ENCODE measurements around the gene LZTR1. TPM values are rescaled to one million over a fixed set of nuclear protein-coding genes. Genes with fewer than 3 reads are reported as not detected.

The LZTR1 gene
- 95.2 TPM for total RNA-seq

GRCh38 chr22:20981787-20982562, at the start of gene LZTR1:
Gene LZTR1, plus strand, starts transcription at chr22:20982297. Its CDS starts 75 bp downstream, at chr22:20982372.

GRCh38 chr22:20966883-20967696, 15.0 kb upstream of the LZTR1 start, which contains the start of gene AIFM3:
Gene AIFM3, plus strand, starts transcription at chr22:20967255. Its CDS starts 690 bp downstream, at chr22:20967945.

GRCh38 chr22:21001601-21002325, 19.7 kb downstream of the LZTR1 start, which contains the start of gene THAP7:
Gene THAP7, minus strand, starts transcription at chr22:21002118. Its CDS starts 207 bp downstream, at chr22:21001911.

GRCh38 chr22:21014726-21015465, 32.8 kb downstream of the LZTR1 start, which contains the start of gene P2RX6:
Gene P2RX6, plus strand, starts transcription at chr22:21015165. Its CDS starts 10 bp downstream, at chr22:21015175.

GRCh38 chr22:21032037-21032867, 50.2 kb downstream of the LZTR1 start, which contains the start of gene SLC7A4:
Gene SLC7A4, minus strand, starts transcription at chr22:21032561. Its CDS starts 749 bp downstream, at chr22:21031812.

GRCh38 chr22:21045585-21046294, 63.6 kb downstream of the LZTR1 start, which contains the start of gene LRRC74B:
Gene LRRC74B, plus strand, starts transcription at chr22:21045946. Its CDS starts 41 bp downstream, at chr22:21045987.

Small RNA genes lying within 50 kb of the gene (small RNA-seq; reads per million reads assigned to genes)
- not detected for gene MIR649 (ENCODE audit: low replicate concordance)

Other genes starting within 250 kb of the LZTR1 start
- gene SERPIND1, start 208.2 kb upstream of the LZTR1 start, total RNA-seq = 1.3 TPM
- 131 TPM for gene PI4KA, start 123.5 kb upstream of the LZTR1 start, total RNA-seq
- gene SNAP29, start 123.3 kb upstream of the LZTR1 start, total RNA-seq = 10.3 TPM
- gene CRKL, start 64.9 kb upstream of the LZTR1 start, total RNA-seq = 53.5 TPM
- 4.7 TPM for gene AIFM3, start 15.0 kb upstream of the LZTR1 start, total RNA-seq
- 22.8 TPM for gene THAP7, start 19.8 kb downstream of the LZTR1 start, total RNA-seq
- 0.31 TPM for gene P2RX6, start 32.9 kb downstream of the LZTR1 start, total RNA-seq
- 1.6 TPM for gene SLC7A4, start 50.3 kb downstream of the LZTR1 start, total RNA-seq
- 0.31 TPM for gene LRRC74B, start 63.6 kb downstream of the LZTR1 start, total RNA-seq

Data from parietal lobe (tissue), 2 donors.